CD4-positive, alpha-beta T cell treated with Interleukin-15 for 1 hour (primary cell): ENCODE measurements around the gene AQP11.
"Not testable (repeated sequence)": the region's sequence is repeated elsewhere in the genome, so short reads cannot be mapped to it uniquely, and the experiment has no call there.

Experiments
- DNase-seq: peaks from one replicate; pipeline ENCODE4 v3.0.0-alpha.2; 2020

Gene AQP11

GRCh38 chr11:77593883-77594282, 4.1 kb downstream of the AQP11 start:
- no peak for DNase-seq

- no peak for DNase-seq
Measured at GRCh38 chr11:77596626-77597025, 6.9 kb downstream of the AQP11 start.

- no peak for DNase-seq
Measured at GRCh38 chr11:77598195-77598594, 8.4 kb downstream of the AQP11 start.

- no peak for DNase-seq
Measured at GRCh38 chr11:77602381-77603088, 12.8 kb downstream of the AQP11 start.

GRCh38 chr11:77604281-77604680, 14.5 kb downstream of the AQP11 start:
- no peak for DNase-seq

GRCh38 chr11:77609234-77609633, 19.5 kb downstream of the AQP11 start:
- no peak for DNase-seq

- no peak for DNase-seq
Measured at GRCh38 chr11:77611921-77612320, 22.2 kb downstream of the AQP11 start.

GRCh38 chr11:77617892-77618291, 28.1 kb downstream of the AQP11 start:
- DNase-seq = no peak

- no peak for DNase-seq
Measured at GRCh38 chr11:77619576-77620198, 29.9 kb downstream of the AQP11 start.

- DNase-seq = no peak
Measured at GRCh38 chr11:77630157-77630710, 40.5 kb downstream of the AQP11 start.

- not testable (repeated sequence) for DNase-seq
Measured at GRCh38 chr11:77633926-77634325, 44.2 kb downstream of the AQP11 start.

GRCh38 chr11:77636731-77637344, 47.1 kb downstream of the AQP11 start:
- no peak for DNase-seq

GRCh38 chr11:77637345-77638165, 47.8 kb downstream of the AQP11 start, which contains the start of gene CLNS1A:
CLNS1A (minus strand) TSS chr11:77637794; CDS start chr11:77637714, 80 bp downstream.
- DNase-seq = peak; percentile 83

GRCh38 chr11:77642228-77642627, 52.5 kb downstream of the AQP11 start:
- DNase-seq = no peak

- DNase-seq = no peak
Measured at GRCh38 chr11:77644887-77645286, 55.1 kb downstream of the AQP11 start.

- DNase-seq = no peak
Measured at GRCh38 chr11:77647654-77648305, 58.0 kb downstream of the AQP11 start.

GRCh38 chr11:77650123-77650522, 60.4 kb downstream of the AQP11 start:
- DNase-seq = no peak

GRCh38 chr11:77654770-77655434, 65.1 kb downstream of the AQP11 start:
- no peak for DNase-seq

- DNase-seq = no peak
Measured at GRCh38 chr11:77656362-77656761, 66.6 kb downstream of the AQP11 start.

GRCh38 chr11:77658213-77659013, 68.7 kb downstream of the AQP11 start:
- no peak for DNase-seq
